Type B pancreatic cell (in vitro differentiated cells): ENCODE data around the gene IL7R. TPM values are rescaled to one million over a fixed set of nuclear protein-coding genes. Genes with fewer than 3 reads are reported as not detected.

ENCODE experiments used
- DNase-seq: peaks from one replicate; pipeline ENCODE4 v3.0.0; 2021; ENCODE audit warnings: mixed read lengths; ENCODE audit not compliant: unreplicated experiment; ENCODE audit errors: extremely low spot score
- H3K27ac Mint-ChIP-seq: 2 replicates; pipeline ENCODE4 v1.8.0; 2021; ENCODE audit warnings: mild to moderate bottlenecking, mixed read lengths
- H3K27me3 Mint-ChIP-seq: 2 replicates; pipeline ENCODE4 v1.8.0; 2021; ENCODE audit warnings: mixed read lengths
- H3K36me3 Mint-ChIP-seq: 2 replicates; pipeline ENCODE4 v1.8.0; 2021; ENCODE audit warnings: mixed read lengths
- H3K4me1 Mint-ChIP-seq: one replicate; pipeline ENCODE4 v1.8.0; 2021; ENCODE audit warnings: mixed read lengths; ENCODE audit not compliant: unreplicated experiment
- H3K4me3 Mint-ChIP-seq: 2 replicates; pipeline ENCODE4 v1.8.0; 2021; ENCODE audit warnings: mild to moderate bottlenecking, mixed read lengths
- H3K9me3 Mint-ChIP-seq: 2 replicates; pipeline ENCODE4 v1.8.0; 2021; ENCODE audit warnings: mixed read lengths
- CTCF ChIP-seq: fragments of 200-600 bp; sonication (generic); conservative IDR thresholded peaks from 2 replicates; pipeline ENCODE4 v1.5.0; 2021; ENCODE audit warnings: antibody characterized with exemption, mild to moderate bottlenecking
- total RNA-seq: library from RNA; stranded (reverse); gene quantifications from 2 replicates; pipeline ENCODE4 v1.2.1, GENCODE V29; 2021; ENCODE audit warnings: low replicate concordance

The IL7R gene
- total RNA-seq, 1 donor from 2014 or later, result not detected

GRCh38 chr5:35903631-35904203, 47.0 kb downstream of the IL7R start:
- TF ChIP-seq CTCF, result no peak
- H3K27me3 Mint-ChIP-seq, result no peaks in the 10 kb centered on the region
- H3K27ac Mint-ChIP-seq, result no peak overlapping the region
- no peak overlapping the region for H3K4me3 Mint-ChIP-seq
- H3K36me3 Mint-ChIP-seq, result no peaks in the 10 kb centered on the region
- H3K4me1 Mint-ChIP-seq, result no peaks in the 10 kb centered on the region
- DNase-seq, result no peak
- no peaks in the 10 kb centered on the region for H3K9me3 Mint-ChIP-seq

- no peak for TF ChIP-seq CTCF
- no peaks in the 10 kb centered on the region for H3K27me3 Mint-ChIP-seq
- H3K4me3 Mint-ChIP-seq, result no peak overlapping the region
- no peak for DNase-seq
- no peaks in the 10 kb centered on the region for H3K9me3 Mint-ChIP-seq
- no peaks in the 10 kb centered on the region for H3K4me1 Mint-ChIP-seq
- no peaks in the 10 kb centered on the region for H3K36me3 Mint-ChIP-seq
- no peak overlapping the region for H3K27ac Mint-ChIP-seq
Measured at GRCh38 chr5:35904443-35905132, 47.9 kb downstream of the IL7R start.

- Mint-ChIP-seq H3K4me1 (no peaks in the 10 kb centered on the region), H3K27ac (no peak overlapping the region), H3K4me3 (no peak overlapping the region), H3K27me3 (no peaks in the 10 kb centered on the region), H3K36me3 (no peaks in the 10 kb centered on the region), H3K9me3 (peaks cover 6% of the 10 kb centered on the region)
- no peak for TF ChIP-seq CTCF
- DNase-seq, result no peak
Measured at GRCh38 chr5:35908228-35908627, 51.5 kb downstream of the IL7R start.

- H3K27me3 Mint-ChIP-seq, result no peaks in the 10 kb centered on the region
- no peak overlapping the region for H3K27ac Mint-ChIP-seq
- no peaks in the 10 kb centered on the region for H3K4me1 Mint-ChIP-seq
- H3K9me3 Mint-ChIP-seq, result peaks cover 6% of the 10 kb centered on the region
- H3K4me3 Mint-ChIP-seq, result no peak overlapping the region
- H3K36me3 Mint-ChIP-seq, result no peaks in the 10 kb centered on the region
- DNase-seq, result no peak
- TF ChIP-seq CTCF, result no peak
Measured at GRCh38 chr5:35908814-35909213, 52.1 kb downstream of the IL7R start.

GRCh38 chr5:35919191-35919590, 62.5 kb downstream of the IL7R start:
- DNase-seq, result no peak
- no peak for TF ChIP-seq CTCF
- peaks cover 37% of the 10 kb centered on the region for H3K27me3 Mint-ChIP-seq
- no peaks in the 10 kb centered on the region for H3K9me3 Mint-ChIP-seq
- H3K36me3 Mint-ChIP-seq, result no peaks in the 10 kb centered on the region
- no peak overlapping the region for H3K4me3 Mint-ChIP-seq
- H3K27ac Mint-ChIP-seq, result no peak overlapping the region
- no peaks in the 10 kb centered on the region for H3K4me1 Mint-ChIP-seq
